Testis (tissue), 3 donors: ENCODE results near the gene PDCD10. TPM values are rescaled to one million over a fixed set of nuclear protein-coding genes. Genes with fewer than 3 reads are reported as not detected.
A peak's percentile ranks its signal among the peaks of the same experiment; 100 is the strongest.

Experiments
- DNase-seq: peaks from one replicate; pipeline ENCODE4 v3.0.0-alpha.2; 2019
- H3K27ac ChIP-seq, 2 donors: fragments of 200-600 bp; sonication (generic); one replicate each; pipeline ENCODE4 v1.5.1; 2019
- H3K27me3 ChIP-seq: fragments of 200-600 bp; sonication (generic); one replicate; pipeline ENCODE4 v1.5.1; 2019
- H3K36me3 ChIP-seq: fragments of 200-600 bp; sonication (generic); one replicate; pipeline ENCODE4 v1.5.1; 2017; ENCODE audit warnings: low read depth; ENCODE audit errors: missing control alignments
- H3K4me1 ChIP-seq: fragments of 200-600 bp; sonication (generic); one replicate; pipeline ENCODE4 v1.5.1; 2019
- H3K4me3 ChIP-seq, 2 donors: fragments of 200-600 bp; sonication (generic); one replicate each; pipeline ENCODE4 v1.5.1; 2017 to 2019
- H3K9me3 ChIP-seq: fragments of 200-600 bp; sonication (generic); one replicate; pipeline ENCODE4 v1.5.1; 2017
- CTCF ChIP-seq, 3 experiments: fragments of 450-650 bp in 2 of 3; fragments of 200-600 bp in 1 of 3; sonication (generic) in 1 of 3; IDR thresholded peaks; one replicate each; pipeline ENCODE4 v1.5.1; 2016 to 2019; ENCODE audit warnings: antibody characterized with exemption in 3 of 3, mild to moderate bottlenecking in 2 of 3, moderate library complexity in 1 of 3
- POLR2A ChIP-seq: fragments of 450-650 bp; IDR thresholded peaks from one replicate; pipeline ENCODE4 v1.6.1; 2017; ENCODE audit warnings: antibody characterized with exemption, mild to moderate bottlenecking, moderate library complexity
- WGBS, 2 donors: methylation state at CpG; one replicate each; pipeline ENCODE4 v1.1.5; 2018; 5-methylcytosine and 5-hydroxymethylcytosine counted together
- intact Hi-C: fragments of 100-400 bp; cut with DNase I; formaldehyde crosslinking; loops from one replicate; pipeline ENCODE4 v1.15.1; 2023; ENCODE audit warnings: low total_unique reads
- polyA plus RNA-seq: library from polyadenylated mRNA; stranded (reverse); fragments of 350-450 nt; fragmentation: Illumina TruSeq; extraction: RNeasy Lipid Tissue Mini Kit (QIAGEN cat#74804); gene quantifications from one replicate; pipeline ENCODE4 v1.2.3, GENCODE V29; 2014; ENCODE audit warnings: low read depth, low replicate concordance; ENCODE audit not compliant: insufficient read depth
- total RNA-seq, 2 donors: library from RNA; depleted of rRNA; stranded (reverse); fragments of >200 nt; gene quantifications; one replicate each; pipeline ENCODE4 v1.2.3, GENCODE V29; 2016

PDCD10 gene
- total and polyA plus RNA-seq, 3 donors from 2014 or later = 59.4 to 64.7 (median 62.8) TPM

GRCh38 chr3:167742338-167742737, 7.6 kb upstream of the PDCD10 start:
- no peaks in the 10 kb centered on the region for H3K4me1 ChIP-seq
- no peak overlapping the region for H3K27ac ChIP-seq
- no peaks in the 10 kb centered on the region for H3K9me3 ChIP-seq
- no peaks in the 10 kb centered on the region for H3K36me3 ChIP-seq
- no peak overlapping the region for H3K4me3 ChIP-seq
- 86 to 88% methylated on average over 2 of the region's 2 CpGs for WGBS, 2 donors
- no peak for TF ChIP-seq CTCF (IDR thresholded peaks at IDR 0.05)
- TF ChIP-seq POLR2A = no peak
- intact Hi-C loops = no loop called here
- no peak for DNase-seq
- H3K27me3 ChIP-seq = no peaks in the 10 kb centered on the region

- Histone ChIP-seq H3K27ac (no peak overlapping the region), H3K4me1 (no peaks in the 10 kb centered on the region), H3K9me3 (no peaks in the 10 kb centered on the region), H3K4me3 (no peak overlapping the region), H3K27me3 (no peaks in the 10 kb centered on the region), H3K36me3 (no peaks in the 10 kb centered on the region)
- 71 to 76% methylated on average over 2 of the region's 2 CpGs for WGBS, 2 donors
- intact Hi-C loops = no loop called here
- DNase-seq = peak; percentile 55
- TF ChIP-seq CTCF (IDR thresholded peaks at IDR 0.05) = no peak
- TF ChIP-seq POLR2A = no peak
These were observed 6.4 kb upstream of the PDCD10 start for GRCh38 chr3:167740961-167741587.

GRCh38 chr3:167739190-167739810, 4.6 kb upstream of the PDCD10 start:
- no peaks in the 10 kb centered on the region for H3K27me3 ChIP-seq
- no peaks in the 10 kb centered on the region for H3K4me1 ChIP-seq
- no peaks in the 10 kb centered on the region for H3K9me3 ChIP-seq
- no peaks in the 10 kb centered on the region for H3K36me3 ChIP-seq
- intact Hi-C loops = no loop called here
- DNase-seq = no peak
- no peak overlapping the region for H3K27ac ChIP-seq
- TF ChIP-seq CTCF (IDR thresholded peaks at IDR 0.05) = no peak
- TF ChIP-seq POLR2A = no peak
- WGBS, 2 donors = 92 to 94% methylated on average over 4 of the region's 4 CpGs
- no peak overlapping the region for H3K4me3 ChIP-seq

- Histone ChIP-seq H3K4me3 (no peak overlapping the region), H3K27ac (no peak overlapping the region), H3K9me3 (no peaks in the 10 kb centered on the region), H3K36me3 (no peaks in the 10 kb centered on the region), H3K27me3 (no peaks in the 10 kb centered on the region), H3K4me1 (no peaks in the 10 kb centered on the region)
- DNase-seq = no peak
- no peak for TF ChIP-seq CTCF (IDR thresholded peaks at IDR 0.05)
- TF ChIP-seq POLR2A = no peak
- 63 to 72% methylated on average over 2 of the region's 2 CpGs for WGBS, 2 donors
- intact Hi-C loops = no loop called here
These were observed 3.3 kb upstream of the PDCD10 start for GRCh38 chr3:167738037-167738436.

- Histone ChIP-seq H3K27ac (no peak overlapping the region), H3K4me1 (no peaks in the 10 kb centered on the region), H3K9me3 (no peaks in the 10 kb centered on the region), H3K4me3 (no peak overlapping the region), H3K36me3 (no peaks in the 10 kb centered on the region), H3K27me3 (no peaks in the 10 kb centered on the region)
- 50 to 57% methylated on average over 2 of the region's 2 CpGs for WGBS, 2 donors
- no peak for TF ChIP-seq POLR2A
- no peak for TF ChIP-seq CTCF (IDR thresholded peaks at IDR 0.05)
- intact Hi-C loops = no loop called here
- no peak for DNase-seq
These were observed 2.3 kb upstream of the PDCD10 start for GRCh38 chr3:167736997-167737396.
